Measurements from ENCODE around the gene STT3A.

DNA sequence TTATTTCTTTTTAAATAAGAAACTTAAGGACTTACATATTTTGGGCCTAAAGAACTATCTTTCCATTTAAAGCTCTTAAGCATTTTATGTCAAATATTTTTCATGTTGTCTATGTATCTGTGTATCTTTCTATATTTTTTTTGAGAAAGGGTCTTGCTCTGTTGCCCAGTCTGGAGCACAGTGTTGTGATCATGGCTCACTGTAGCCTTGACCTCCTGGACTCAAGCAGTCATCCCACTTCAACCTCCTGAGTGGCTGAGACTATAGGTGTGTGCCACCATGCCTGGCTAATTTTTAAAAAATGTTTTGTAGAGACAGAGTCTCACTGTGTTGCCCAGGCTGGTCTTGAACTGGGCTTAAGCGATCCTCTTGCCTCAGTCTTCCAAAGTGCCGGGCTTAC lies 8.0 kb downstream of the STT3A start:
- TF ChIP-seq, protein P1, sequence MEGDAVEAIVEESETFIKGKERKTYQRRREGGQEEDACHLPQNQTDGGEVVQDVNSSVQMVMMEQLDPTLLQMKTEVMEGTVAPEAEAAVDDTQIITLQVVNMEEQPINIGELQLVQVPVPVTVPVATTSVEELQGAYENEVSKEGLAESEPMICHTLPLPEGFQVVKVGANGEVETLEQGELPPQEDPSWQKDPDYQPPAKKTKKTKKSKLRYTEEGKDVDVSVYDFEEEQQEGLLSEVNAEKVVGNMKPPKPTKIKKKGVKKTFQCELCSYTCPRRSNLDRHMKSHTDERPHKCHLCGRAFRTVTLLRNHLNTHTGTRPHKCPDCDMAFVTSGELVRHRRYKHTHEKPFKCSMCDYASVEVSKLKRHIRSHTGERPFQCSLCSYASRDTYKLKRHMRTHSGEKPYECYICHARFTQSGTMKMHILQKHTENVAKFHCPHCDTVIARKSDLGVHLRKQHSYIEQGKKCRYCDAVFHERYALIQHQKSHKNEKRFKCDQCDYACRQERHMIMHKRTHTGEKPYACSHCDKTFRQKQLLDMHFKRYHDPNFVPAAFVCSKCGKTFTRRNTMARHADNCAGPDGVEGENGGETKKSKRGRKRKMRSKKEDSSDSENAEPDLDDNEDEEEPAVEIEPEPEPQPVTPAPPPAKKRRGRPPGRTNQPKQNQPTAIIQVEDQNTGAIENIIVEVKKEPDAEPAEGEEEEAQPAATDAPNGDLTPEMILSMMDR (IDR thresholded peaks at IDR 0.05; ENCODE audit: insufficient read depth, low read length) = no peak
- no peak for TF ChIP-seq POLR2AphosphoS5 (IDR thresholded peaks at IDR 0.05; ENCODE audit: low read depth)
